Prostate gland (tissue), 2 donors: ENCODE data around the gene TSR3. TPM values are rescaled to one million over a fixed set of nuclear protein-coding genes. Genes with fewer than 3 reads are reported as not detected.

Source experiments
- DNase-seq: peaks from one replicate; pipeline ENCODE4 v3.0.0-alpha.2; 2019; ENCODE audit warnings: low spot score
- H3K27ac ChIP-seq, 2 donors: fragments of 200-600 bp; sonication (generic); 2 replicates each; pipeline ENCODE4 v1.5.1; 2017 to 2019
- H3K27me3 ChIP-seq: fragments of 200-600 bp; sonication (generic); replicated peaks from 2 replicates; pipeline ENCODE4 v1.5.1; 2019; ENCODE audit not compliant: insufficient read depth
- H3K36me3 ChIP-seq, 2 donors: fragments of 200-600 bp; sonication (generic); 1 replicate in 1 of 2; 2 replicates in 1 of 2; pipeline versions ENCODE4 v1.5.1 to v1.8.1; 2017 to 2019
- H3K4me1 ChIP-seq: fragments of 200-600 bp; sonication (generic); replicated peaks from 2 replicates; pipeline ENCODE4 v1.5.1; 2019
- H3K4me3 ChIP-seq, 2 donors: fragments of 200-600 bp; sonication (generic); 2 replicates each; pipeline ENCODE4 v1.5.1; 2017 to 2019
- H3K9me3 ChIP-seq: fragments of 200-600 bp; sonication (generic); 2 replicates; pipeline ENCODE4 v1.5.1; 2017
- POLR2A ChIP-seq: fragments of 450-650 bp; IDR thresholded peaks from one replicate; pipeline ENCODE4 v1.6.1; 2016; ENCODE audit warnings: antibody characterized with exemption, mild to moderate bottlenecking
- POLR2AphosphoS5 ChIP-seq: sonication (generic); formaldehyde crosslinking; IDR thresholded peaks from one replicate; pipeline ENCODE4 v1.6.1; 2017; ENCODE audit warnings: antibody characterized with exemption
- WGBS: methylation state at CpG from one replicate; pipeline ENCODE4 v1.1.5; 2018; 5-methylcytosine and 5-hydroxymethylcytosine counted together
- intact Hi-C: fragments of 100-400 bp; cut with DNase I; formaldehyde crosslinking; loops from one replicate; pipeline ENCODE4 v1.14.2; 2022
- total RNA-seq, 2 donors: library from RNA; depleted of rRNA; stranded (reverse); fragments of >200 nt; gene quantifications; one replicate each; pipeline ENCODE4 v1.1.0, GENCODE V29; 2016
- TF ChIP-seq, protein P1 (sequence below), 4 experiments: fragments of 200-600 bp in 2 of 4; fragments of 450-650 bp in 2 of 4; sonication (generic) in 2 of 4; IDR thresholded peaks; 1 replicate in 3 of 4; 2 replicates in 1 of 4; pipeline ENCODE4 v1.5.1; 2016 to 2019; ENCODE audit warnings: antibody characterized with exemption in 4 of 4, mild to moderate bottlenecking in 2 of 4, moderate library complexity in 2 of 4

The TSR3 gene
- total RNA-seq, 2 donors from 2014 or later = 108 to 148 TPM

- TF ChIP-seq POLR2A (no peak), POLR2AphosphoS5 (no peak)
- TF ChIP-seq, protein P1, sequence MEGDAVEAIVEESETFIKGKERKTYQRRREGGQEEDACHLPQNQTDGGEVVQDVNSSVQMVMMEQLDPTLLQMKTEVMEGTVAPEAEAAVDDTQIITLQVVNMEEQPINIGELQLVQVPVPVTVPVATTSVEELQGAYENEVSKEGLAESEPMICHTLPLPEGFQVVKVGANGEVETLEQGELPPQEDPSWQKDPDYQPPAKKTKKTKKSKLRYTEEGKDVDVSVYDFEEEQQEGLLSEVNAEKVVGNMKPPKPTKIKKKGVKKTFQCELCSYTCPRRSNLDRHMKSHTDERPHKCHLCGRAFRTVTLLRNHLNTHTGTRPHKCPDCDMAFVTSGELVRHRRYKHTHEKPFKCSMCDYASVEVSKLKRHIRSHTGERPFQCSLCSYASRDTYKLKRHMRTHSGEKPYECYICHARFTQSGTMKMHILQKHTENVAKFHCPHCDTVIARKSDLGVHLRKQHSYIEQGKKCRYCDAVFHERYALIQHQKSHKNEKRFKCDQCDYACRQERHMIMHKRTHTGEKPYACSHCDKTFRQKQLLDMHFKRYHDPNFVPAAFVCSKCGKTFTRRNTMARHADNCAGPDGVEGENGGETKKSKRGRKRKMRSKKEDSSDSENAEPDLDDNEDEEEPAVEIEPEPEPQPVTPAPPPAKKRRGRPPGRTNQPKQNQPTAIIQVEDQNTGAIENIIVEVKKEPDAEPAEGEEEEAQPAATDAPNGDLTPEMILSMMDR (IDR thresholded peaks at IDR 0.05) = no peak
Measured at GRCh38 chr16:1381612-1382406, 30.1 kb upstream of the TSR3 start.

DNA sequence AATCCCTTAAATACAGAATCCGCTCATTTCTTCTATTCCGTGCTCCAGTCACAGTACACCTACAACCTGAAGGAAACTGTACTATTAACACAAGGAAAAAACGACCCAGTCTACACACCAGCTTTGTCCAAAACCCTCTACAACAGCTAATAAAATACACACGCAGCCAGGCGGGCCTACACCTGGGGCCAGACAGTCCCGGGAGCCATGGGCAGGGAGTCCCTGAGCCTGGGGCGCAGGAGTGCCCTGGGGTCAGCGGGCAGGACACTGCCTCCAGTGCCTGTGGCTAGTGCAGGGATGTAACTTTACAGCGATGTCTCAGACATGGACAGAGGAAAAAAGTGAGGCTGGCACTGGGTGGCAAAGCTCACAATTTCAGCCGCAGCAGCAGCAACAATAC is 28.5 kb upstream of the TSR3 start:
- WGBS = 78% methylated on average over 10 of the region's 10 CpGs
- Histone ChIP-seq H3K36me3 (no peaks in the 10 kb centered on the region), H3K27me3 (no peaks in the 10 kb centered on the region), H3K4me3 (peak overlapping the region in 1 of 2 donors; percentile 54), H3K4me1 (no peaks in the 10 kb centered on the region), H3K9me3 (no peaks in the 10 kb centered on the region), H3K27ac (no peak overlapping the region)
- TF ChIP-seq POLR2A (no peak), POLR2AphosphoS5 (no peak)
- TF ChIP-seq, protein P1 (IDR thresholded peaks at IDR 0.05) = no peak
- DNase-seq = no peak
- intact Hi-C loops = no loop called here

More at GRCh38 chr16:1381612-1382406, 30.1 kb upstream of the TSR3 start:
- no peak overlapping the region for H3K27ac ChIP-seq
- H3K27me3 ChIP-seq = no peaks in the 10 kb centered on the region
- H3K4me3 ChIP-seq = no peak overlapping the region
- no peaks in the 10 kb centered on the region for H3K36me3 ChIP-seq
- DNase-seq = no peak
- intact Hi-C loops = no loop called here
- no peaks in the 10 kb centered on the region for H3K9me3 ChIP-seq
- 86% methylated on average over 7 of the region's 9 CpGs for WGBS
- H3K4me1 ChIP-seq = no peaks in the 10 kb centered on the region

DNA sequence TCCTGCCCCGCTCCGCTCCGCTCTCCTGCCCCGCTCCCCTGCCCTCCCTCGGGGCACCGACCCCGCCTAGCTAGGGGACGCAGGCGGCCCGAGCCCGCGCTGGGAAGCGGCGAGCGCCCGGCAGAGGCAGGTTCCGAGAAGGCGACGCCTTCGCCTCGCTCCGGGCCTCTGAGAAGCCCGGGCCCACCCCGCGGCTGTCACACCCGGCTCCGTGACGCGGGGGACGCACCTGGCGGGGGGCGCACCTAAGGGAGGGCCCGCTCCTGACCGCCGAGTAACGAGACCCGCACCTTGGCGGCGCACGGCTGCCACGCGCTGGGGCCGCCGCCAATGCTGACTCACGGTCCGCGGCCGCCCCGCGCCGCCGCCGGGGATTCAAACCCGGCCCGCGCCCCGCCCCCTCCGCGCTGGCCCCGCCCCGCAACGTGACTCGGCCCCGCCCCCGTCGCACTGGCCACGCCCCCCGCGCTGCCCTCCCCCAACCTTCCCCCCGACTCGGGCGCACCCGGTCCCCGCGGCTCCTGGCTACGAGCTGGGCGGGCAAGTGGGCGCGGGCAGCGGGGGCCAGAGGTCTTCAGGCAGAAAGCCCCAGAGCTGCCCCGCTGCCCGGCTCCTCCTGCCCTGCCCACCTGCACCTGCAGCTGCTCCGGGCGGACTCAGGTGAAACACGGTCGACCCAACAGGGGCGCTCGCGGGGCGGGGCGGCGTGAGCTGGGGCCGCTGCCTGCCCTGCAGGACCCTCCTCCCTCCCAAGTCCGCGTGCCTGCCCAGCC is 27.8 kb upstream of the TSR3 start:
- H3K4me1 ChIP-seq = no peaks in the 10 kb centered on the region
- no peaks in the 10 kb centered on the region for H3K27me3 ChIP-seq
- H3K4me3 ChIP-seq = peak overlapping the region; percentile 39 to 54
- peak; percentile 55 for DNase-seq
- TF ChIP-seq POLR2A (no peak), POLR2AphosphoS5 (no peak)
- TF ChIP-seq, protein P1 (IDR thresholded peaks at IDR 0.05) = no peak
- H3K27ac ChIP-seq = peak overlapping the region in 1 of 2 donors; percentile 53
- 5% methylated on average over 44 of the region's 95 CpGs for WGBS
- no peaks in the 10 kb centered on the region for H3K36me3 ChIP-seq
- H3K9me3 ChIP-seq = no peaks in the 10 kb centered on the region
- intact Hi-C loops = no loop called here

DNA sequence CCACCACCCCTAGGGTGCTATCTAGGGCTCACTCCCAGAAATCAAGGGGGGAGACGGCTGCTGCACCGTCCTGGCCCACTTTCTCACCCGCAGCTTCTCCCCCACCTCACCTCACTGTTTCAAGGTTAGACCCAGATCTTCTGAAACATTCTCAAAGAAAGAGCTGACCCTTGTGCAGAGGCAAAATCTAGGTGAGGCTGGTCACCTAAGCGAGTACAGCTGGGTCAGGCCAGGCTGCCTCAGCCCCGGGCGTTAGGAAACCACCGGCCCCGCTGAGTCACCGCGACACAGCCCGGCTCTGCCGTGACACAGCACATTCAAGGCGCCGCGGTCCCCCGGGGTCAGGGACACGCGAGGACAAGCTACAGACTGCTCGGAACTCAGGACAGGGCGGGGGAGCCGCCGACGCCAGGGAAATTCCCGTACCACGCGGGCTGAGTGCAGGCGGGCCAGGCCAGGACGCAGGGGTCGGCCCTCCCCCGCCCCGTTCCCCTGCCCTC is 27.2 kb upstream of the TSR3 start:
- TF ChIP-seq POLR2AphosphoS5 = peak; percentile 15
- no peak for TF ChIP-seq POLR2A
- 13% methylated on average over 30 of the region's 31 CpGs for WGBS
- intact Hi-C loops = no loop called here
- H3K27ac ChIP-seq = peak overlapping the region in 1 of 2 donors; percentile 53
- no peaks in the 10 kb centered on the region for H3K9me3 ChIP-seq
- no peaks in the 10 kb centered on the region for H3K4me1 ChIP-seq
- H3K27me3 ChIP-seq = no peaks in the 10 kb centered on the region
- H3K4me3 ChIP-seq = peak overlapping the region; percentile 39 to 54
- DNase-seq = peak; percentile 42
- H3K36me3 ChIP-seq = no peaks in the 10 kb centered on the region

DNA sequence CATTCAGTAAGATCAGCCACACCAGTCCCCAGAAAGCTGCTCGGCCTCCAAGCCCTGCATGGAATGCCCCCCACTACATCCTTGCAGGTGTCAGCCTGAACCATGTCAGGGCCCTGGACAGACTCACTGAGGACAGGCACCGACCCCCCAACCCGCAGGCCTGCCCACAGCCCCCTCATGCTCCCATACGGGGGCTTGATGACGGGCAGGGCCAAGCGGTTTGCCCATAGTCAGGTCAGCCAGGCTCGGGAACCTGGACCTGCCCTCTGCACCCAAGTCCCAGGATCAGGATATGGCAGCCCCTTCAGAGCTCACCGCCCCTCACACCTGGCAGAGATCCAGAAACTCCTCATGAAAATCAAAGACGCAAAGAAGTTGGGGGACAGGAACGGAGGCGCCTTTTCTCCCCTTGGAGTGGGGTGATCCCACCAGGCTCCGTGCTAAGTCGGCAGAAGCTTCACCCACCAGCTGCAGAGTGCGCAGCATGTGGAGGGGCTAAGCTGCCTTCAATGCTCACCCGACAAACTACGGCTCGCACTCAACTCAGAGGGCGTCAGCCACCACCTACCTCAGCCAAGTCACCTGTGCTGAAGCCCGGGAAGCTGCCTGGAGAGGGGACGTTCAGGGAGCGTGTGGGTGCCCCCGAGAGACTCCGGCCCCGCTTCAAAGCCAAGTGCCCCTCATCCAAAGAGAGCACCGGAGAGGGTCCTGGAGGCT is 26.6 kb upstream of the TSR3 start:
- no peak for TF ChIP-seq POLR2AphosphoS5
- TF ChIP-seq, protein P1 (IDR thresholded peaks at IDR 0.05) = no peak
- no peak for TF ChIP-seq POLR2A
- H3K9me3 ChIP-seq = no peaks in the 10 kb centered on the region
- WGBS = 88% methylated on average over 23 of the region's 25 CpGs
- intact Hi-C loops = no loop called here
- no peak overlapping the region for H3K27ac ChIP-seq
- H3K4me3 ChIP-seq = peak overlapping the region in 1 of 2 donors; percentile 54
- H3K4me1 ChIP-seq = no peaks in the 10 kb centered on the region
- no peaks in the 10 kb centered on the region for H3K27me3 ChIP-seq
- H3K36me3 ChIP-seq = no peaks in the 10 kb centered on the region
- no peak for DNase-seq
